GM21717 (cell line): ENCODE measurements around the gene LRRC72.

Experiments used
- ATAC-seq: cut with Tn5 transposase; IDR thresholded peaks from one replicate; pipeline ENCODE4 v1.9.1; 2021; ENCODE audit warnings: mild to moderate bottlenecking, moderate library complexity; ENCODE audit not compliant: unreplicated experiment

The LRRC72 gene

DNA sequence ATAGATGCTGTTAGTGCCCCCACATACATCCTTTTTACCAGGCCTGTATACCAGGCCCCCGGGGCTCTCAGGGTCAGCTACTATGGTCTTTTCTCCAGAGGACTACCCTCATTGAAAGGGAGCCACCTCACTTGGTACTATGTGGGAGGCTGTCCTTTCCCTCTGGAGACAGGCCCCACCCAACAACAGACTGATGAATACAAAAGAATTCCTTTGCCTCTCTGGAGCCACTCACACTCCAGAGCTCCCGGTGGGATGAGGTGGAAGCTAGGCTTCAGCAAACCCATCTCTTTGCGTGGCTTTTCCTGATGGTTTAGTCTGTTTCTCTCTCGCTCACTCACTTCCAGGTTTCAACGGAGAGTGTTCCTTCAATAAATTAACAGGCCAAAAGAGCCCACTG lies 88.6 kb downstream of the LRRC72 start:
- no peak for ATAC-seq

DNA sequence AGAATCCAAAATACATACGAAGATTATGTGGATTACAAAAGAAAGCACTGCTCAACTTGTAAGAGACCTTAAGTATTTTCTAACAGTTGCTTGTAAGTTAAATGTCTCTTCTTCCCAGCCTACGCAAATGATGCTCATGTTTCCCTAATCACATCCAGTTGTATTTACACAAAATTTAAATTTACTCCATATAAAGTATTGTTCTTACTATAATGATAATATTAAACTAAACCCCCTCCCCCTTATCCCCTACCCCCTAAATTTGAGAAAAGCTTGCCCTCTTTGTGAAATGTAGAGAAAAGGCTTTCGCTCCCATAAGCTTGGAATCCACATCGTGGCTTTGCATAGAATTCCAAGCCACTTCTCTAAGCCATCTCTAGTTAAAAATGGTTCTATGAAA lies 89.5 kb downstream of the LRRC72 start:
- ATAC-seq, result no peak

DNA sequence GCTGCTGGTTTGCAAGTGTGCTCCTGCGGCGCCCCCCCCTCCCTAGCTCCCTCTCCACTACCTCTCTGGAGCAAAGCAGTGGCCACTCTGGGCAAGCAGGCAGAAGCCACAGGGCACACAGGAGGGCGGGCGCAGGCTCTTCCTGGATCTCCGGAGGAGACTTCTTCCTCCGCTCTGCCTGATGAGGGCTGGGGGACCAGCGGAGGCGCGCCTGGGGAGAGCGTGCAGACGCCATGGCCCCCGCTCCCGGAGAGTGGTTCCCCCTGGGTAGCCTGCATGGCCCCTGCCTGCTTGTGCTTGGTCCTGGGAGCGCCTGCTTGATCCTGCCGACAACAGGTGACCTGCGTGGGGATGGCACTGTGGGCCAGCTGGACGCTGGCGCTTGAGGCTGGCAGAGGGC lies 89.9 kb downstream of the LRRC72 start:
- no peak for ATAC-seq

DNA sequence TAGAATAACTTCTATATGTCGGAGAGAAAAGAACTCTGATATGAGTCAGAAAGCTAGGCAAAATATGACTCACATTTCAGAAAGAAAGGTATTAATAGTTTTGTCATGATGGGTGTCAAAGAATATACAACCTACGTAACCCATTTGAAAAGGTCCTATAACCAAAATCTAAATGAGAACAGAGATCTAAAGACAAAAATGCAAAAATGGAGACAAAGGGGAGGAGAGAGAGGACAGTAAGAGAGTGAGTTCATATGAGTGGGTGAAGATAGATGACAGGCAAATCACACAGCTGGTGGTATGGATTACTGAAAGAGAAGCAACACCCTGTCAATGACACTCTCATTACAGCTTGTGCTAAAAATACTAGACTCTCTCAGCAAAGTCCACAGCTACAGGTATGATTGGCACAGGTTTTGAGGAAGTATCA lies 93.4 kb downstream of the LRRC72 start:
- ATAC-seq, result peak; percentile 95

DNA sequence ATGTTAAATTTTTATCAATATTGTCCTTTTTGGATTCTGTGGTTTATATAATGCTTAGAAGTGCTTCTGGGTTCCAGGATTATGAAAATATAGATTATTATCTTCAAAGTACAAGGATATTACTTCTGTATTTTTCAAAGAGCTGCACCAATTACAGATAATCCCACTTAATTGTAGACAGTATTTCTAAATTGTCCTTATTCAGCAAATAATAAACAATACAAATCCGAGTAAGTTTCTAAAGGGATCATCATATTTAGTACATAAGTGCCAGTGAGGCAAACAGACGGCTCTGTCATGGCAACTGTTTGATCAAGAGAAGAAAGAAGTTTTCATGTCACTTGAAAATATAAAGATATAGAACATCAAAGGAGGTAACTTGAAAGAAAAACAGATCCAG lies 99.8 kb downstream of the LRRC72 start:
- no peak for ATAC-seq

DNA sequence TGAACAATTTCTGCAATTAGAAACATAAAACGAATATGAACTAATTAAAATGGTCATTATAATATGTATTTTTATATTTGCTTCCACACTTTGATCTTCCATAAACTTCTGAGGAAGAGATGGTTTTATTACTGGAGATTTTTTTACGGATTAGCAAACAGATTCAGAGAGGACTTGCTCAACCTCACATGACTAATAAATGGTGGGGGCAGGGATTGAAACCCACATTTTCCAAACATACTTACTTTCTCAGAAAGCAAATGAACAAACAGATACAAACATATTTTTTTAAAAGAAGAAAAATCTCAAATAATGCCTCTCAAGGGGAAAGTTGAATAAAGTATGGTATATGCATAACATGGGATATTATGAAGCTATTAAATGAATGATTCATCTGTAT lies 100.6 kb downstream of the LRRC72 start:
- no peak for ATAC-seq

DNA sequence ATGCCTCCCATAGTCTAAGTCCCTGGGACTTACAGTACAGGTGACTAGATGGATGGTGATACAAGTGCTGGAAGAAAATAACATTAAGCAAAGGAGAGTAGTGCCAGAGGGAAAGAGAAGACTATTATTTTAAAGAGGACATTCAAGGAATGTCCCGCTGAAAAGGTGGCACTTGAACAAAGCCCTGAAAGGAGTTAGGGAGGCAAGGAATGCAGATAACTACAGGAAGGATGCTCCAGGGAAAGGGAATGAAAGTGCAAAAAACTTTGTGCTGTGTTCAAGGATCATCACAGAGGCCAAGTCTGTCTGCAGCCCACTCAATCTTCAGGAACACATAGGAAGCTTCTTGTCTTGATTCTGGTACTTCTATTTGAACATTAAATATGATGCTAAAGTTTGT lies 104.0 kb downstream of the LRRC72 start:
- ATAC-seq, result no peak
